Breast epithelium (tissue), 3 donors: ENCODE results near the gene RPUSD1.

Source experiments
- CTCF ChIP-seq, 3 donors: fragments of 450-650 bp; IDR thresholded peaks; one replicate each; pipeline ENCODE4 v1.5.1; 2016 to 2017; ENCODE audit warnings: antibody characterized with exemption in 3 of 3, mild to moderate bottlenecking in 3 of 3, moderate library complexity in 3 of 3
- POLR2A ChIP-seq: fragments of 450-650 bp; IDR thresholded peaks from one replicate; pipeline ENCODE4 v1.6.1; 2016; ENCODE audit warnings: antibody characterized with exemption, mild to moderate bottlenecking, moderate library complexity
- POLR2AphosphoS5 ChIP-seq, 3 donors: sonication (generic); formaldehyde crosslinking; IDR thresholded peaks; one replicate each; pipeline ENCODE4 v1.6.1; 2017; ENCODE audit warnings: antibody characterized with exemption in 3 of 3

GRCh38 chr16:833411-833810 is 45.2 kb upstream of the RPUSD1 start:
- TF ChIP-seq POLR2A: no peak
- no peak for TF ChIP-seq POLR2AphosphoS5 (IDR thresholded peaks at IDR 0.05)
- no peak for TF ChIP-seq CTCF (IDR thresholded peaks at IDR 0.05)
